Fibroblast of skin of right biceps (primary cell): ENCODE results near the gene CEP72.
"Not testable (repeated sequence)": the region's sequence is repeated elsewhere in the genome, so short reads cannot be mapped to it uniquely, and the experiment has no call there.

Source experiments
- DNase-seq: peaks from one replicate; pipeline ENCODE4 v3.0.0-alpha.2; 2013

The CEP72 gene

GRCh38 chr5:581941-582340, 30.2 kb upstream of the CEP72 start:
- DNase-seq, result no peak

GRCh38 chr5:582445-582844, 29.7 kb upstream of the CEP72 start:
- DNase-seq, result not testable (repeated sequence)

GRCh38 chr5:582936-583635, 29.1 kb upstream of the CEP72 start:
- DNase-seq, result no peak

- no peak for DNase-seq
These were observed 28.5 kb upstream of the CEP72 start for GRCh38 chr5:583645-584044.

GRCh38 chr5:584216-584615, 27.9 kb upstream of the CEP72 start:
- no peak for DNase-seq

- no peak for DNase-seq
These were observed 27.3 kb upstream of the CEP72 start for GRCh38 chr5:584846-585245.

GRCh38 chr5:585556-585955, 26.6 kb upstream of the CEP72 start:
- DNase-seq, result no peak

GRCh38 chr5:585962-586628, 26.0 kb upstream of the CEP72 start:
- DNase-seq, result no peak

GRCh38 chr5:586751-587285, 25.3 kb upstream of the CEP72 start:
- DNase-seq, result no peak

- no peak for DNase-seq
These were observed 24.7 kb upstream of the CEP72 start for GRCh38 chr5:587403-587802.

- no peak for DNase-seq
These were observed 23.6 kb upstream of the CEP72 start for GRCh38 chr5:588406-588995.

- DNase-seq, result no peak
These were observed 23.0 kb upstream of the CEP72 start for GRCh38 chr5:589173-589572.

- no peak for DNase-seq
These were observed 22.6 kb upstream of the CEP72 start for GRCh38 chr5:589588-589987.

- DNase-seq, result peak; percentile 48
These were observed 21.8 kb upstream of the CEP72 start for GRCh38 chr5:590346-590745.

GRCh38 chr5:591746-592145, 20.4 kb upstream of the CEP72 start:
- no peak for DNase-seq

GRCh38 chr5:592158-592557, 20.0 kb upstream of the CEP72 start:
- DNase-seq, result no peak

- DNase-seq, result no peak
These were observed 18.6 kb upstream of the CEP72 start for GRCh38 chr5:593511-593910.

- DNase-seq, result no peak
These were observed 17.8 kb upstream of the CEP72 start for GRCh38 chr5:594226-594860.

GRCh38 chr5:595285-595875, 16.8 kb upstream of the CEP72 start:
- no peak for DNase-seq

- no peak for DNase-seq
These were observed 14.1 kb upstream of the CEP72 start for GRCh38 chr5:597871-598563.

- DNase-seq, result no peak
These were observed 13.6 kb upstream of the CEP72 start for GRCh38 chr5:598564-598890.

GRCh38 chr5:600886-601541, 11.1 kb upstream of the CEP72 start:
- no peak for DNase-seq
